HG03565 (cell line): ENCODE data around the gene PARP1.
"Not testable (repeated sequence)": the region's sequence is repeated elsewhere in the genome, so short reads cannot be mapped to it uniquely, and the experiment has no call there.

Source experiments
- ATAC-seq: cut with Tn5 transposase; IDR thresholded peaks from one replicate; pipeline ENCODE4 v1.9.1; 2021; ENCODE audit warnings: mild to moderate bottlenecking, moderate library complexity; ENCODE audit not compliant: unreplicated experiment

The PARP1 gene

GRCh38 chr1:226429858-226430715 is 22.2 kb upstream of the PARP1 start:
- ATAC-seq: no peak

- no peak for ATAC-seq
Observed at GRCh38 chr1:226428791-226429461, 21.0 kb upstream of the PARP1 start.

- ATAC-seq: no peak
Observed at GRCh38 chr1:226428348-226428747, 20.5 kb upstream of the PARP1 start.

- no peak for ATAC-seq
Observed at GRCh38 chr1:226427131-226427530, 19.2 kb upstream of the PARP1 start.

- not testable (repeated sequence) for ATAC-seq
Observed at GRCh38 chr1:226426395-226426794, 18.5 kb upstream of the PARP1 start.

- ATAC-seq: no peak
Observed at GRCh38 chr1:226425431-226426031, 17.6 kb upstream of the PARP1 start.

GRCh38 chr1:226425004-226425378 is 17.1 kb upstream of the PARP1 start:
- ATAC-seq: no peak

- ATAC-seq: no peak
Observed at GRCh38 chr1:226424221-226425003, 16.5 kb upstream of the PARP1 start.

- no peak for ATAC-seq
Observed at GRCh38 chr1:226422478-226422877, 14.6 kb upstream of the PARP1 start.

- no peak for ATAC-seq
Observed at GRCh38 chr1:226420897-226421296, 13.0 kb upstream of the PARP1 start.

GRCh38 chr1:226420328-226420727 is 12.4 kb upstream of the PARP1 start:
- no peak for ATAC-seq

GRCh38 chr1:226419284-226420029 is 11.6 kb upstream of the PARP1 start:
- ATAC-seq: no peak

- ATAC-seq: no peak
Observed at GRCh38 chr1:226417830-226418546, 10.1 kb upstream of the PARP1 start.

- ATAC-seq: no peak
Observed at GRCh38 chr1:226417350-226417749, 9.5 kb upstream of the PARP1 start.

- no peak for ATAC-seq
Observed at GRCh38 chr1:226414098-226414698, 6.3 kb upstream of the PARP1 start.

GRCh38 chr1:226411619-226412018 is 3.7 kb upstream of the PARP1 start:
- no peak for ATAC-seq

- no peak for ATAC-seq
Observed at GRCh38 chr1:226410958-226411357, 3.1 kb upstream of the PARP1 start.

- no peak for ATAC-seq
Observed at GRCh38 chr1:226409392-226409791, 1.5 kb upstream of the PARP1 start.
